H9 (cell line): Measurements from ENCODE around the gene KCNG1. TPM values are rescaled to one million over a fixed set of nuclear protein-coding genes. Genes with fewer than 3 reads are reported as not detected.

Experiments used
- DNase-seq: peaks from one replicate; pipeline ENCODE4 v3.0.0-alpha.2; 2017
- H2AFZ ChIP-seq: one replicate; pipeline ENCODE4 v1.6.1; 2013; ENCODE audit warnings: mild to moderate bottlenecking, low read length, control low read depth, moderate library complexity
- H2AK5ac ChIP-seq: 2 replicates; pipeline ENCODE4 v1.6.1; 2013; ENCODE audit warnings: low read length, control low read depth, mixed read lengths; ENCODE audit not compliant: insufficient read length
- H2BK120ac ChIP-seq: one replicate; pipeline ENCODE4 v1.6.1; 2013; ENCODE audit warnings: low read depth, mild to moderate bottlenecking, low read length, control low read depth, inconsistent platforms; ENCODE audit not compliant: poor library complexity, severe bottlenecking
- H2BK12ac ChIP-seq: 2 replicates; pipeline ENCODE4 v1.6.1; 2013; ENCODE audit warnings: low read length, control low read depth, mixed read lengths, low read depth; ENCODE audit not compliant: insufficient read length
- H2BK15ac ChIP-seq: 2 replicates; pipeline ENCODE4 v1.6.1; 2013; ENCODE audit warnings: low read depth, low read length, control low read depth
- H2BK20ac ChIP-seq: one replicate; pipeline ENCODE4 v1.6.1; 2013; ENCODE audit warnings: low read depth, mild to moderate bottlenecking, low read length, control low read depth, inconsistent platforms; ENCODE audit not compliant: poor library complexity, severe bottlenecking
- H2BK5ac ChIP-seq: 2 replicates; pipeline ENCODE4 v1.6.1; 2013; ENCODE audit warnings: low read length, control low read depth, mixed read lengths; ENCODE audit not compliant: insufficient read length
- H3K14ac ChIP-seq: 2 replicates; pipeline ENCODE4 v1.6.1; 2013; ENCODE audit warnings: low read length, control low read depth; ENCODE audit not compliant: insufficient read depth
- H3K18ac ChIP-seq: 2 replicates; pipeline ENCODE4 v1.6.1; 2013; ENCODE audit warnings: low read depth, mild to moderate bottlenecking, mixed read lengths, low read length, control low read depth; ENCODE audit not compliant: insufficient read length
- H3K23ac ChIP-seq: 2 replicates; pipeline ENCODE4 v1.6.1; 2013; ENCODE audit warnings: low read length, control low read depth, mixed read lengths, low read depth; ENCODE audit not compliant: insufficient read length
- H3K23me2 ChIP-seq: 2 replicates; pipeline ENCODE4 v1.6.1; 2013; ENCODE audit warnings: low read depth, mild to moderate bottlenecking, mixed read lengths, low read length, control low read depth; ENCODE audit not compliant: insufficient read length, poor library complexity, severe bottlenecking
- H3K27ac ChIP-seq: 2 replicates; pipeline ENCODE4 v1.5.1; 2013; ENCODE audit warnings: low read length, control low read depth, mixed read lengths, low read depth; ENCODE audit not compliant: insufficient read length
- H3K27me3 ChIP-seq: 2 replicates; pipeline ENCODE4 v1.6.1; 2013; ENCODE audit warnings: low read length, control low read depth, inconsistent platforms; ENCODE audit not compliant: insufficient read depth
- H3K4ac ChIP-seq: 2 replicates; pipeline ENCODE4 v1.6.1; 2013; ENCODE audit warnings: low read depth, mild to moderate bottlenecking, control low read depth, inconsistent platforms, low read length, moderate library complexity
- H3K4me1 ChIP-seq: 2 replicates; pipeline ENCODE4 v1.6.1; 2013; ENCODE audit warnings: low read length, control low read depth, inconsistent platforms; ENCODE audit not compliant: insufficient read depth
- H3K4me2 ChIP-seq: 2 replicates; pipeline ENCODE4 v1.6.1; 2013; ENCODE audit warnings: low read length, control low read depth, mixed read lengths; ENCODE audit not compliant: insufficient read length, insufficient read depth
- H3K56ac ChIP-seq: 2 replicates; pipeline ENCODE4 v1.6.1; 2013; ENCODE audit warnings: low read depth, mild to moderate bottlenecking, mixed read lengths, low read length, control low read depth; ENCODE audit not compliant: insufficient read length
- H3K79me1 ChIP-seq: 2 replicates; pipeline ENCODE4 v1.6.1; 2013; ENCODE audit warnings: low read depth, mild to moderate bottlenecking, moderate library complexity, low read length, control low read depth, inconsistent platforms; ENCODE audit not compliant: insufficient read depth, poor library complexity, severe bottlenecking
- H3K79me2 ChIP-seq: 2 replicates; pipeline ENCODE4 v1.6.1; 2013; ENCODE audit warnings: low read length, control low read depth, inconsistent platforms; ENCODE audit not compliant: insufficient read depth
- H3K9ac ChIP-seq: 2 replicates; pipeline ENCODE4 v1.6.1; 2013; ENCODE audit warnings: low read length, control low read depth, mixed read lengths; ENCODE audit not compliant: insufficient read length; ENCODE audit errors: extremely low read depth
- H3K9me3 ChIP-seq: one replicate; pipeline ENCODE4 v1.6.1; 2013; ENCODE audit warnings: low read depth, low read length, inconsistent platforms; ENCODE audit not compliant: control insufficient read depth
- H3T11ph ChIP-seq: one replicate; pipeline ENCODE4 v1.6.1; 2013; ENCODE audit warnings: mild to moderate bottlenecking, low read length, control low read depth, inconsistent platforms
- H4K20me1 ChIP-seq: one replicate; pipeline ENCODE4 v1.6.1; 2013; ENCODE audit not compliant: control insufficient read depth, insufficient read length, insufficient read depth
- H4K5ac ChIP-seq: 2 replicates; pipeline ENCODE4 v1.6.1; 2013; ENCODE audit warnings: low read depth, mild to moderate bottlenecking, mixed read lengths, low read length, control low read depth; ENCODE audit not compliant: insufficient read length
- H4K8ac ChIP-seq: replicated peaks from 2 replicates; pipeline ENCODE4 v1.6.1; 2013; ENCODE audit warnings: low read length, control low read depth, mixed read lengths, low read depth; ENCODE audit not compliant: insufficient read length
- H4K91ac ChIP-seq: 2 replicates; pipeline ENCODE4 v1.6.1; 2013; ENCODE audit warnings: low read depth, mild to moderate bottlenecking, moderate library complexity, mixed read lengths, low read length, control low read depth; ENCODE audit not compliant: insufficient read length
- H3K27ac Mint-ChIP-seq, 3 experiments: 2 replicates in 2 of 3; 3 replicates in 1 of 3; pipeline ENCODE4 v1.8.0; 2020 to 2021; ENCODE audit warnings: mixed read lengths in 3 of 3, mild to moderate bottlenecking in 1 of 3, moderate library complexity in 1 of 3
- H3K27me3 Mint-ChIP-seq: 2 replicates; pipeline ENCODE4 v1.8.0; 2021; ENCODE audit warnings: low read depth, mild to moderate bottlenecking, moderate library complexity, mixed read lengths
- H3K36me3 Mint-ChIP-seq, 3 experiments: 2 replicates in 2 of 3; 3 replicates in 1 of 3; pipeline ENCODE4 v1.8.0; 2020 to 2021; ENCODE audit warnings: low read depth in 3 of 3, mixed read lengths in 3 of 3; ENCODE audit not compliant: insufficient read depth in 1 of 3
- H3K4me1 Mint-ChIP-seq, 2 experiments: 2 replicates each; pipeline ENCODE4 v1.8.0; 2020; ENCODE audit warnings: mixed read lengths in 2 of 2
- H3K4me3 Mint-ChIP-seq, 2 experiments: 2 replicates in 1 of 2; 3 replicates in 1 of 2; pipeline ENCODE4 v1.8.0; 2020 to 2021; ENCODE audit warnings: mild to moderate bottlenecking in 2 of 2, mixed read lengths in 2 of 2, moderate library complexity in 1 of 2
- H3K9me3 Mint-ChIP-seq, 2 experiments: 2 replicates in 1 of 2; 3 replicates in 1 of 2; pipeline ENCODE4 v1.8.0; 2020; ENCODE audit warnings: mild to moderate bottlenecking in 2 of 2, mixed read lengths in 2 of 2, moderate library complexity in 1 of 2
- WGBS: extraction: QIAGEN DNeasy Blood & Tissue Kit; methylation state at CpG from one replicate; pipeline ENCODE4 v1.1.7; 2013; ENCODE audit warnings: missing lambda C conversion rate, low lambda C conversion rate, mixed read lengths; ENCODE audit not compliant: insufficient read length; ENCODE audit errors: extremely low coverage; 5-methylcytosine and 5-hydroxymethylcytosine counted together
- total RNA-seq: library from RNA; stranded (reverse); gene quantifications from 2 replicates; pipeline ENCODE4 v1.2.1, GENCODE V29; 2021
- TF ChIP-seq, protein P1 (sequence below): fragments of 200-600 bp; sonication (generic); conservative IDR thresholded peaks from 3 replicates; pipeline ENCODE4 v1.8.0; 2021; ENCODE audit warnings: antibody characterized with exemption, mild to moderate bottlenecking

KCNG1 gene
- total RNA-seq, 1 experiment from 2014 or later: 13.2 TPM

DNA sequence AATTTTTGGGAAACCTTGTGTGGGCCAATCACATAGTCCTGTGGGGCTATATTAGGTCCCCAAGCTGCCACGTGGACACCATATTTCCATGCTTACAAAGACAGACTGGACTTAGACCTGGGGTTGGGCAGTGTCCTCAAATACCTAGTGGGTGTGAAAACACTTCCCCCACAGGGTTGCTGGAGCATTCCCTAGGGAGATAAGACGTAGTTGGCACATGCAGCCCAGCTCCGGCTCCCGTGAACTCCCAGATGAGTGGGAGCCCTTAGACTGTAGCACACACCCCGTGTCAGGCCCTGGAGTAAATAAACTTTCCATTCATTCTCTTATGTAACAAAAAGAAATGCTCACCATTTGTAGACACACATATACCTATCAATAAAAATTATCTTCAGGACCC is 14.2 kb downstream of the KCNG1 start:
- Histone ChIP-seq H3K79me1 (no peaks in the 10 kb centered on the region), H4K20me1 (no peaks in the 10 kb centered on the region), H2BK12ac (no peak overlapping the region), H3K23ac (no peak overlapping the region), H3K14ac (no peak overlapping the region), H2BK5ac (no peak overlapping the region), H4K8ac (no peak overlapping the region), H3K4me2 (no peak overlapping the region), H2BK20ac (no peak overlapping the region), H3K9me3 (no peaks in the 10 kb centered on the region), H3K9ac (no peak overlapping the region), H3K79me2 (no peaks in the 10 kb centered on the region), H3K4me1 (no peaks in the 10 kb centered on the region), H2AK5ac (no peak overlapping the region), H3K27me3 (no peaks in the 10 kb centered on the region), H2BK15ac (no peak overlapping the region), H3K4ac (no peak overlapping the region), H4K91ac (no peak overlapping the region), H3K27ac (no peak overlapping the region), H2BK120ac (no peak overlapping the region), H4K5ac (no peak overlapping the region), H3T11ph (no peak overlapping the region), H2AFZ (no peak overlapping the region), H3K18ac (no peak overlapping the region), H3K23me2 (no peaks in the 10 kb centered on the region), H3K56ac (no peak overlapping the region)
- H3K27ac Mint-ChIP-seq: no peak overlapping the region
- peaks cover 2% of the 10 kb centered on the region in 2 experiments; a peak in 3 of 4 replicates for H3K4me1 Mint-ChIP-seq
- TF ChIP-seq, protein P1, sequence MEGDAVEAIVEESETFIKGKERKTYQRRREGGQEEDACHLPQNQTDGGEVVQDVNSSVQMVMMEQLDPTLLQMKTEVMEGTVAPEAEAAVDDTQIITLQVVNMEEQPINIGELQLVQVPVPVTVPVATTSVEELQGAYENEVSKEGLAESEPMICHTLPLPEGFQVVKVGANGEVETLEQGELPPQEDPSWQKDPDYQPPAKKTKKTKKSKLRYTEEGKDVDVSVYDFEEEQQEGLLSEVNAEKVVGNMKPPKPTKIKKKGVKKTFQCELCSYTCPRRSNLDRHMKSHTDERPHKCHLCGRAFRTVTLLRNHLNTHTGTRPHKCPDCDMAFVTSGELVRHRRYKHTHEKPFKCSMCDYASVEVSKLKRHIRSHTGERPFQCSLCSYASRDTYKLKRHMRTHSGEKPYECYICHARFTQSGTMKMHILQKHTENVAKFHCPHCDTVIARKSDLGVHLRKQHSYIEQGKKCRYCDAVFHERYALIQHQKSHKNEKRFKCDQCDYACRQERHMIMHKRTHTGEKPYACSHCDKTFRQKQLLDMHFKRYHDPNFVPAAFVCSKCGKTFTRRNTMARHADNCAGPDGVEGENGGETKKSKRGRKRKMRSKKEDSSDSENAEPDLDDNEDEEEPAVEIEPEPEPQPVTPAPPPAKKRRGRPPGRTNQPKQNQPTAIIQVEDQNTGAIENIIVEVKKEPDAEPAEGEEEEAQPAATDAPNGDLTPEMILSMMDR: no peak
- no peaks in the 10 kb centered on the region for H3K27me3 Mint-ChIP-seq
- no peak overlapping the region for H3K4me3 Mint-ChIP-seq
- peaks cover 13 to 20% (median 14%) of the 10 kb centered on the region in 3 experiments; a peak in 6 of 7 replicates for H3K36me3 Mint-ChIP-seq
- WGBS: no CpG with 5 or more reads among the region's 5 CpGs
- DNase-seq: no peak
- H3K9me3 Mint-ChIP-seq: no peaks in the 10 kb centered on the region
